Cardiac muscle cell (in vitro differentiated cells and primary cell): ENCODE data around the gene TLK1. TPM values are rescaled to one million over a fixed set of nuclear protein-coding genes. Genes with fewer than 3 reads are reported as not detected.
A peak's percentile ranks its signal among the peaks of the same experiment; 100 is the strongest.
"Not testable (repeated sequence)": the region's sequence is repeated elsewhere in the genome, so short reads cannot be mapped to it uniquely, and the experiment has no call there.

Experiments
- DNase-seq, 2 donors: peaks; one replicate each; pipeline versions ENCODE4 v3.0.0 to v3.0.0-alpha.2; 2010 to 2017; ENCODE audit warnings: low read depth in 1 of 2, low spot score in 1 of 2
- H3K27ac ChIP-seq: fragments of 200-600 bp; sonication (generic); 2 replicates; pipeline ENCODE4 v1.5.1; 2016
- H3K27me3 ChIP-seq: fragments of 200-600 bp; sonication (generic); 2 replicates; pipeline ENCODE4 v1.6.0; 2016; ENCODE audit warnings: control low read depth
- H3K36me3 ChIP-seq: fragments of 200-600 bp; sonication (generic); 2 replicates; pipeline ENCODE4 v1.5.1; 2016; ENCODE audit warnings: control low read depth
- H3K4me1 ChIP-seq: fragments of 200-600 bp; sonication (generic); 2 replicates; pipeline ENCODE4 v1.8.1; 2017; ENCODE audit warnings: low read depth, mild to moderate bottlenecking, mixed run types
- H3K4me3 ChIP-seq: fragments of 200-600 bp; sonication (generic); 2 replicates; pipeline ENCODE4 v1.5.1; 2016; ENCODE audit warnings: mild to moderate bottlenecking
- H3K9me3 ChIP-seq: fragments of 200-600 bp; sonication (generic); 2 replicates; pipeline ENCODE4 v1.5.1; 2017; ENCODE audit warnings: low read depth, mild to moderate bottlenecking, control low read depth
- CTCF ChIP-seq: IDR thresholded peaks from 2 replicates; pipeline ENCODE4 v1.5.1; 2012; ENCODE audit warnings: low read depth, mild to moderate bottlenecking, low read length
- polyA plus RNA-seq: library from polyadenylated mRNA; unstranded; fragments of >200 nt; fragmentation: Nextera tagmentation; extraction: Ambion mirVana; gene quantifications from 2 replicates; pipeline ENCODE4 v1.2.1, GENCODE V29; 2016
- total RNA-seq: library from RNA; depleted of rRNA; stranded (reverse); fragments of >200 nt; gene quantifications from 2 replicates; pipeline ENCODE4 v1.2.3, GENCODE V29; 2016

Gene TLK1
- total and polyA plus RNA-seq, 2 experiments from 2014 or later = 10.1 to 29.2 TPM

GRCh38 chr2:171086352-171087290 is 74.1 kb downstream of the TLK1 start:
- peak; percentile 75 for TF ChIP-seq CTCF
- H3K9me3 ChIP-seq = no peaks in the 10 kb centered on the region
- H3K27ac ChIP-seq = no peak overlapping the region
- no peak overlapping the region for H3K4me3 ChIP-seq
- DNase-seq = peak; percentile 29 to 68
- H3K4me1 ChIP-seq = peaks cover 16% of the 10 kb centered on the region
- H3K36me3 ChIP-seq = no peaks in the 10 kb centered on the region
- H3K27me3 ChIP-seq = no peaks in the 10 kb centered on the region

GRCh38 chr2:171084128-171084527 is 76.6 kb downstream of the TLK1 start:
- Histone ChIP-seq H3K36me3 (no peaks in the 10 kb centered on the region), H3K4me3 (no peak overlapping the region), H3K27ac (no peak overlapping the region), H3K4me1 (peaks cover 20% of the 10 kb centered on the region), H3K27me3 (no peaks in the 10 kb centered on the region), H3K9me3 (no peaks in the 10 kb centered on the region)
- DNase-seq = no peak
- TF ChIP-seq CTCF = no peak

GRCh38 chr2:171083451-171083850 is 77.2 kb downstream of the TLK1 start:
- no peak for TF ChIP-seq CTCF
- no peak overlapping the region for H3K4me3 ChIP-seq
- H3K9me3 ChIP-seq = no peaks in the 10 kb centered on the region
- no peak for DNase-seq
- H3K4me1 ChIP-seq = peaks cover 20% of the 10 kb centered on the region
- H3K27ac ChIP-seq = no peak overlapping the region
- H3K36me3 ChIP-seq = no peaks in the 10 kb centered on the region
- H3K27me3 ChIP-seq = no peaks in the 10 kb centered on the region

- DNase-seq = peak in 1 of 2 donors; percentile 36
- Histone ChIP-seq H3K9me3 (no peaks in the 10 kb centered on the region), H3K4me1 (peaks cover 20% of the 10 kb centered on the region), H3K27ac (peak overlapping the region; percentile 74), H3K36me3 (no peaks in the 10 kb centered on the region), H3K27me3 (no peaks in the 10 kb centered on the region), H3K4me3 (no peak overlapping the region)
- no peak for TF ChIP-seq CTCF
Measured at GRCh38 chr2:171081649-171082111, 79.0 kb downstream of the TLK1 start.

- Histone ChIP-seq H3K27me3 (no peaks in the 10 kb centered on the region), H3K4me1 (peaks cover 20% of the 10 kb centered on the region), H3K4me3 (no peak overlapping the region), H3K9me3 (no peaks in the 10 kb centered on the region), H3K27ac (no peak overlapping the region), H3K36me3 (no peaks in the 10 kb centered on the region)
- no peak for DNase-seq
- TF ChIP-seq CTCF = no peak
Measured at GRCh38 chr2:171080607-171081006, 80.1 kb downstream of the TLK1 start.

GRCh38 chr2:171076422-171076821 is 84.3 kb downstream of the TLK1 start:
- not testable (repeated sequence) for H3K36me3 ChIP-seq, H3K27ac ChIP-seq, H3K27me3 ChIP-seq, H3K9me3 ChIP-seq, H3K4me1 ChIP-seq, DNase-seq, H3K4me3 ChIP-seq
